Gastrocnemius medialis (tissue), 4 donors: ENCODE results near the gene SSBP1. TPM values are rescaled to one million over a fixed set of nuclear protein-coding genes. Genes with fewer than 3 reads are reported as not detected.

Experiments used
- ATAC-seq, 2 donors: fragments of 150-250 bp; one replicate each; pipeline ENCODE4 v1.9.1; 2016
- DNase-seq, 2 donors: peaks; one replicate each; pipeline ENCODE4 v3.0.0-alpha.2; 2019
- H3K27ac ChIP-seq, 4 donors: fragments of 200-600 bp; sonication (generic); 1 replicate in 1 of 4; 2 replicates in 3 of 4; pipeline ENCODE4 v1.5.1; 2016 to 2018; ENCODE audit warnings: mild to moderate bottlenecking in 2 of 4, moderate library complexity in 1 of 4
- H3K27me3 ChIP-seq, 3 donors: fragments of 200-600 bp; sonication (generic) in 2 of 3; 1 replicate in 1 of 3; 2 replicates in 2 of 3; pipeline versions ENCODE4 v1.5.1 to v1.6.0; 2016 to 2019; ENCODE audit warnings: mild to moderate bottlenecking in 1 of 3, moderate library complexity in 1 of 3
- H3K36me3 ChIP-seq, 2 donors: fragments of 200-600 bp; sonication (generic) in 1 of 2; one replicate each; pipeline ENCODE4 v1.5.1; 2017 to 2018
- H3K4me1 ChIP-seq, 2 donors: fragments of 200-600 bp; sonication (generic) in 1 of 2; one replicate each; pipeline ENCODE4 v1.5.1; 2016 to 2017; ENCODE audit warnings: mild to moderate bottlenecking in 2 of 2
- H3K4me3 ChIP-seq, 4 donors: fragments of 200-600 bp; sonication (generic) in 3 of 4; 1 replicate in 1 of 4; 2 replicates in 3 of 4; pipeline ENCODE4 v1.5.1; 2016 to 2019; ENCODE audit warnings: mild to moderate bottlenecking in 2 of 4
- H3K9me3 ChIP-seq, 3 donors: fragments of 200-600 bp; sonication (generic) in 2 of 3; 1 replicate in 1 of 3; 2 replicates in 2 of 3; pipeline ENCODE4 v1.5.1; 2016 to 2019
- CTCF ChIP-seq, 5 experiments: fragments of 450-650 bp in 3 of 5; fragments of 200-600 bp in 2 of 5; sonication (generic) in 2 of 5; IDR thresholded peaks in 4 of 5; conservative IDR thresholded peaks in 1 of 5; 1 replicate in 4 of 5; 2 replicates in 1 of 5; pipeline ENCODE4 v1.5.1; 2016 to 2019; ENCODE audit warnings: antibody characterized with exemption in 5 of 5, mild to moderate bottlenecking in 3 of 5, moderate library complexity in 3 of 5
- POLR2A ChIP-seq, 2 donors: fragments of 450-650 bp; IDR thresholded peaks; one replicate each; pipeline ENCODE4 v1.6.1; 2017; ENCODE audit warnings: antibody characterized with exemption in 2 of 2, mild to moderate bottlenecking in 2 of 2, moderate library complexity in 2 of 2
- in situ Hi-C, 4 donors: fragments of 200-750 bp; cut with MboI; loops; one replicate each; pipeline versions ENCODE4 v1.15.0 to v1.8.0; 2017; ENCODE audit warnings: low sequenced_read_pairs in 4 of 4
- intact Hi-C: fragments of 100-400 bp; cut with DNase I; formaldehyde crosslinking; loops from one replicate; pipeline ENCODE4 v1.15.1; 2023; ENCODE audit warnings: low total_unique reads
- total RNA-seq, 4 donors: library from RNA; depleted of rRNA; stranded (reverse); fragments of >200 nt; gene quantifications; one replicate each; pipeline versions ENCODE4 v1.1.0 to v1.2.3, GENCODE V29; 2016

SSBP1 gene
- total RNA-seq, 4 donors from 2014 or later: 127 to 147 (median 138) TPM

DNA sequence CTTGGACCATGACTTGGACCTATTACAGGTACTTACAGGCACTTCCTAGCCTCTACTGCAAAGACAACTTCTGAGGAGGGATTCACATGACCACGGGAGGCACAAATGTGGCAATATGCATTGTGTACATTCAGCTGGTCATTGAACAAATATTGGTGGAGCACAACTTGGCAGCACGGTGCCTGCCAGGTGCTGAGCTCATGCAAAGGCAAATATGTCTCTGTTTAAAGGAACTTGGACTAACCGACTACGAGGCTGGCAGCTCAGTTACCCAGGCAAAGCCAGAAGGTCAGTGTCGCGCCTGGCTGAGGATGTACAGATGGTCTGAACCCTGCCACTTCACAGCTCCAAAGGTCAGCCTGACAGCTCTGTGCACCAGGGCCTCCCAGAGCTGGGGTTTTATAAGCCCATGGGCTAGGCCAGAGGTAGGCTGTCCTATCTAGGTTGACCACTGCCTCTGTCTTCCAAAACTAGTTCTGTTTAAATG lies 42.3 kb upstream of the SSBP1 start:
- Histone ChIP-seq H3K36me3 (no peaks in the 10 kb centered on the region), H3K4me3 (no peak overlapping the region), H3K27ac (no peak overlapping the region), H3K27me3 (no peaks in the 10 kb centered on the region), H3K9me3 (no peaks in the 10 kb centered on the region), H3K4me1 (peaks cover 7 to 20% of the 10 kb centered on the region in 2 donors)
- in situ Hi-C loops (no loop called here), intact Hi-C loops (no loop called here)
- DNase-seq: no peak
- no peak for TF ChIP-seq CTCF (IDR thresholded peaks at IDR 0.05 in 4 of 5, conservative IDR thresholded peaks at IDR 0.05 in 1 of 5)
- no peak for TF ChIP-seq POLR2A (IDR thresholded peaks at IDR 0.05)
- no peak for ATAC-seq

DNA sequence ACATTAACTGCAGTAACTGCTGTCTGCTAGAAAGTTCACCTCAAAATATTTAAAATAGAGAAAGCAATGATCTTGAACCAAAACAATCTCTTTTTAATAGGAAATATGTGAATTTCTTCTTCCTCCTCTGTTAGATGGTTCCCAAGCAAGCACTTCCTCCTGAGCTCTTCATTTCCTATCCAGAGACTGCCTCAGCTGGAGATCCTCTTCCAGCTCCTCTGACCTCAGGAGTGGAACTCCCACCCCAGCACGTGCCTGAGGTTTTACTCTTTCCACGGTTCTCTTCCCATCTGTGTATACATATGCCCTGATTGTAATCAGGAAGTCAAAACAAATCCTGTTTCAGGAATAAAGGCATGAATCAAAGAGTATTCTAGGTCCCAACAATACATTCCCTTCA lies 41.8 kb upstream of the SSBP1 start:
- no peak for TF ChIP-seq CTCF (IDR thresholded peaks at IDR 0.05 in 4 of 5, conservative IDR thresholded peaks at IDR 0.05 in 1 of 5)
- TF ChIP-seq POLR2A (IDR thresholded peaks at IDR 0.05): no peak
- no peak for DNase-seq
- Histone ChIP-seq H3K9me3 (no peaks in the 10 kb centered on the region), H3K27me3 (no peaks in the 10 kb centered on the region), H3K4me3 (no peak overlapping the region), H3K4me1 (peaks cover 10 to 17% of the 10 kb centered on the region in 2 donors), H3K27ac (no peak overlapping the region), H3K36me3 (no peaks in the 10 kb centered on the region)
- intact Hi-C loops: no loop called here
- in situ Hi-C loops: no loop called here
- ATAC-seq: no peak

DNA sequence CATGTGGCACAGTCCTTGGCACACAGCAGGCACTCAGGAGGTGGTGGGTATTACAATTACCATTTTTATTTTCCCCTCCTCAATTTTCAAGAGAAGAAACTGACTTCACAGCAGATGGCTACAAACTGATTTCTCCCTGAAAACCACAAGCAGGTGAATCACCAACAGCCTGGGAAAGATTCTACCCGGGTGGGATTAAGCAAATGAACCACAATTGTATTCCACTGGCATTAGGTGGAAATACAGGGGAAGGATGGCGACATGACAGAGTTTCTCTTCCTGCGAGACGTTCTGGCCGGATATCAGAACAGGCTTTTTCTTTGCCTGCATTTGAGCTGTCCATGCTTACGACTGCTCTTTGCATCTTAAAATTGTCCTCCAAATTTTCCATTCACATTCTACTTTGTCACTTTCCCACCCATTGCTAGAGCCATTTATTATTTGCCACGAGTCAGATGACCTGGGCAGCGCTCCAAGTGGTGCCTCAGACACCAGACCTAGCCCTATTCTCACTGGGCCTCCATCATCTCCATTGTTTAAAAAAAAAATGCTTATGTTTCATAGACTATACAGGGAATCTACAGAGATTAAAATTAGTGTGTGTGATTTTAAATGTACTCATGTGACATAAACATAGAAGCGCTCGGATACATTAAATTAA lies 40.8 kb upstream of the SSBP1 start:
- no peak for ATAC-seq
- Histone ChIP-seq H3K4me1 (peaks cover 10 to 19% of the 10 kb centered on the region in 2 donors), H3K4me3 (no peak overlapping the region), H3K9me3 (no peaks in the 10 kb centered on the region), H3K27me3 (no peaks in the 10 kb centered on the region), H3K27ac (no peak overlapping the region), H3K36me3 (no peaks in the 10 kb centered on the region)
- in situ Hi-C loops: no loop called here
- intact Hi-C loops: no loop called here
- no peak for DNase-seq
- no peak for TF ChIP-seq CTCF (IDR thresholded peaks at IDR 0.05 in 4 of 5, conservative IDR thresholded peaks at IDR 0.05 in 1 of 5)
- TF ChIP-seq POLR2A (IDR thresholded peaks at IDR 0.05): no peak

GRCh38 chr7:141698247-141699015 lies 39.7 kb upstream of the SSBP1 start:
- intact Hi-C loops (no loop called here), in situ Hi-C loops (no loop called here)
- peaks cover 18 to 26% of the 10 kb centered on the region in 2 donors for H3K4me1 ChIP-seq
- H3K4me3 ChIP-seq: no peak overlapping the region
- H3K9me3 ChIP-seq: no peaks in the 10 kb centered on the region
- H3K27ac ChIP-seq: no peak overlapping the region
- DNase-seq (no peak), ATAC-seq (no peak)
- no peaks in the 10 kb centered on the region for H3K36me3 ChIP-seq
- no peaks in the 10 kb centered on the region for H3K27me3 ChIP-seq
- no peak for TF ChIP-seq CTCF (IDR thresholded peaks at IDR 0.05 in 4 of 5, conservative IDR thresholded peaks at IDR 0.05 in 1 of 5)
- TF ChIP-seq POLR2A (IDR thresholded peaks at IDR 0.05): no peak
